WI38 (cell line): ENCODE measurements around the gene ARMC5.
A peak's percentile ranks its signal among the peaks of the same experiment; 100 is the strongest.

Experiments
- H3K4me3 ChIP-seq: 2 replicates; pipeline ENCODE4 v1.5.1; 2011; ENCODE audit warnings: low read depth, mild to moderate bottlenecking, control low read depth, low read length
- TF ChIP-seq, protein P1 (sequence below): IDR thresholded peaks from 2 replicates; pipeline ENCODE4 v1.5.1; 2012; ENCODE audit warnings: low read depth, mild to moderate bottlenecking, control low read depth, low read length

ARMC5 gene

GRCh38 chr16:31458844-31459686, at the start of gene ARMC5:
Gene ARMC5, plus strand, starts transcription at chr16:31459501. Its CDS starts 24 bp downstream, at chr16:31459525.
- TF ChIP-seq, protein P1, sequence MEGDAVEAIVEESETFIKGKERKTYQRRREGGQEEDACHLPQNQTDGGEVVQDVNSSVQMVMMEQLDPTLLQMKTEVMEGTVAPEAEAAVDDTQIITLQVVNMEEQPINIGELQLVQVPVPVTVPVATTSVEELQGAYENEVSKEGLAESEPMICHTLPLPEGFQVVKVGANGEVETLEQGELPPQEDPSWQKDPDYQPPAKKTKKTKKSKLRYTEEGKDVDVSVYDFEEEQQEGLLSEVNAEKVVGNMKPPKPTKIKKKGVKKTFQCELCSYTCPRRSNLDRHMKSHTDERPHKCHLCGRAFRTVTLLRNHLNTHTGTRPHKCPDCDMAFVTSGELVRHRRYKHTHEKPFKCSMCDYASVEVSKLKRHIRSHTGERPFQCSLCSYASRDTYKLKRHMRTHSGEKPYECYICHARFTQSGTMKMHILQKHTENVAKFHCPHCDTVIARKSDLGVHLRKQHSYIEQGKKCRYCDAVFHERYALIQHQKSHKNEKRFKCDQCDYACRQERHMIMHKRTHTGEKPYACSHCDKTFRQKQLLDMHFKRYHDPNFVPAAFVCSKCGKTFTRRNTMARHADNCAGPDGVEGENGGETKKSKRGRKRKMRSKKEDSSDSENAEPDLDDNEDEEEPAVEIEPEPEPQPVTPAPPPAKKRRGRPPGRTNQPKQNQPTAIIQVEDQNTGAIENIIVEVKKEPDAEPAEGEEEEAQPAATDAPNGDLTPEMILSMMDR = peak; percentile 40
- peak within 1 kb of the TSS; percentile 88 for H3K4me3 ChIP-seq

- TF ChIP-seq, protein P1 = no peak
- H3K4me3 ChIP-seq = no peak overlapping the region
Measured at GRCh38 chr16:31410082-31410481, 49.2 kb upstream of the ARMC5 start.

- no peak overlapping the region for H3K4me3 ChIP-seq
- TF ChIP-seq, protein P1 = no peak
Measured at GRCh38 chr16:31411024-31411844, 48.1 kb upstream of the ARMC5 start.

DNA sequence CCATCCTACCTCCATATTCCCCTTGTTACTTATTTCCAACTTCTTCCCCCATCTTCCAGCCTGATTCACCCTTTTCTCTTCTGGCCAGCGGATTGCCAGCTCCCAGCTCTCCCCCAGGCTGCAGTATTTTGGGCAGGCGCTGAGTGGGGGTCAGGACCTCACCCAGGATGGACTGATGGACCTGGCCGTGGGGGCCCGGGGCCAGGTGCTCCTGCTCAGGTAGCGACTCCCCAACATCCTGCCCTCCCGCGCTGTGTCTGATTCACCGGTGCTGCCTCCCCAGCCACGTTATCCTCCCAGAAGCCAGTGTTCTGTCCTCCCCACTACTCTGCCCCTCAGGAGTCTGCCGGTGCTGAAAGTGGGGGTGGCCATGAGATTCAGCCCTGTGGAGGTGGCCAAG, 46.6 kb upstream of the ARMC5 start:
- TF ChIP-seq, protein P1 = no peak
- no peak overlapping the region for H3K4me3 ChIP-seq

- no peak overlapping the region for H3K4me3 ChIP-seq
- TF ChIP-seq, protein P1 = no peak
Measured at GRCh38 chr16:31413381-31413780, 45.9 kb upstream of the ARMC5 start.

- H3K4me3 ChIP-seq = no peak overlapping the region
- TF ChIP-seq, protein P1 = no peak
Measured at GRCh38 chr16:31413943-31414342, 45.4 kb upstream of the ARMC5 start.

GRCh38 chr16:31414706-31415105, 44.6 kb upstream of the ARMC5 start:
- no peak overlapping the region for H3K4me3 ChIP-seq
- TF ChIP-seq, protein P1 = no peak
